GM21423 (cell line): ENCODE data around the gene BSN.
"Not testable (repeated sequence)": the region's sequence is repeated elsewhere in the genome, so short reads cannot be mapped to it uniquely, and the experiment has no call there.

Experiments
- ATAC-seq: cut with Tn5 transposase; IDR thresholded peaks from one replicate; pipeline ENCODE4 v1.9.1; 2021; ENCODE audit warnings: mild to moderate bottlenecking, moderate library complexity; ENCODE audit not compliant: unreplicated experiment

Gene BSN

DNA sequence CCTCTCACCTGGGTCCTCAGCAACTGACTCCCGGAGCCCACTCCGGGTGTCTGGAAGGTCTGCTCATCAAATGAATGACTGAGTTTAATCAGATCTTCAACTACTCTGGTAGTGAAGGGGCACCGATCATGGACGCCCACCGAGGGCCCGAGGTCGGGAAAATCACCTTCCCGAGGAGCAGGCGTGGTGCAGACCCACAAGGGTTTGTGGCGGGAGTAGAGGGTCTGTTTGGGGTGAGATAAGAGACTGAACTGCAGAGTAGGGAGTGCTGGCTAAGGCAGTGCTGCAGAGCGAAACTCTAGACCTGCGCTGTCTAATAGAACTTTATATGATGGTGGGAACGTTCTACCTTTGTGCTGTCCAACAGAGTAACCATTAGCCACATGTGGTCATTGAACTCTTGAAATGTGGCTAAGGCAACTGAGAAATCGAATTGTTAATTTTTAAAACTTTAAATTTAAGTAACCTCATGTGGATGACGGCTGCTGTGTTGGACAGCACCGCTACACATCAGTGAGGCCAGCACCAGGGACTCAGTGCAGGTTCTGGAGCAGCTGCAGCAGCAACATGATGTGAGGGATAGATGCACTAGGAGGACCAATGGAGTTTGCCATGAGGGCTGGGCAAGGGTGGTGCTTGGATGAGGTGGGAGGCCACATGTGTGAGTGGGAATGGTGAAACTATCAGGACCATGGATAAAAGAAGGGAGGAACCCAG lies 135.8 kb downstream of the BSN start:
- not testable (repeated sequence) for ATAC-seq

DNA sequence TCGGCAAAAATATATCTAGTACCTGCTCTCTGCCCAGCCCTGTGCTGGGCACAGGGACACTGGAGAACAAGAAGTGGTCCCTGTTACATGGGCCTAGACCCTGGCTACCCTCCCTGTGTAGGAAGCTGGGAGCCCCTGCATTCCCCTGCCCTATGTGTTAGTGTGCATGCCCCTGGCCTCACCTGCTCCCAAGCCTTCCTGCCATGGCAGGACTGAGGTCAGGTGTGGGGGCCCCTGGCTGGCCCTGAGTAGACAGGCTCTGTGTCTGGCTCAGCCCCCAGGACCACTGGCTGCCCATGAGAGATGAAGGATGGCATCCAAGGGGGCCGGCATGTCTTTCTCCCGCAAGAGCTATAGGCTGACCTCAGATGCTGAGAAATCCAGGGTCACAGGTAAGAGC lies 136.6 kb downstream of the BSN start:
- not testable (repeated sequence) for ATAC-seq

DNA sequence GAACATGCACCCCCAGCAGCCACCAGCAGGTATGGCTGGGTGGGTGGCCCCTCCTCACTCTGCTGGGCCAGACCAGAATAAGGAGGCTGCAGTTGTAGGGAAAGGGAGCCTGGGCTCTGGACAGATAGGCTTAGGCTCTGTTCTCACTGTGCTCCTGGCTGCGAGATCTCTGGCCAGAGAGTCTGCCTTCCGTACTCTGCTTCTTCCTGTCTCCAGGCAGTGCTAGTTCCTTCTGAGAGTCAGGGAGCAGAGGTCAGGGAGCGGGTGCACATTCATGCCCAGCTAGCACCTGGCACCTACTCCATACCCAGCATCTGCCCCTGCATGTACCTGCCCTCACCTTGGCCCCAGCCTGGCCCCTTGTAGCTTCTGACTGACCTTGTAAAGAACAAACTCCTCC lies 137.2 kb downstream of the BSN start:
- not testable (repeated sequence) for ATAC-seq

DNA sequence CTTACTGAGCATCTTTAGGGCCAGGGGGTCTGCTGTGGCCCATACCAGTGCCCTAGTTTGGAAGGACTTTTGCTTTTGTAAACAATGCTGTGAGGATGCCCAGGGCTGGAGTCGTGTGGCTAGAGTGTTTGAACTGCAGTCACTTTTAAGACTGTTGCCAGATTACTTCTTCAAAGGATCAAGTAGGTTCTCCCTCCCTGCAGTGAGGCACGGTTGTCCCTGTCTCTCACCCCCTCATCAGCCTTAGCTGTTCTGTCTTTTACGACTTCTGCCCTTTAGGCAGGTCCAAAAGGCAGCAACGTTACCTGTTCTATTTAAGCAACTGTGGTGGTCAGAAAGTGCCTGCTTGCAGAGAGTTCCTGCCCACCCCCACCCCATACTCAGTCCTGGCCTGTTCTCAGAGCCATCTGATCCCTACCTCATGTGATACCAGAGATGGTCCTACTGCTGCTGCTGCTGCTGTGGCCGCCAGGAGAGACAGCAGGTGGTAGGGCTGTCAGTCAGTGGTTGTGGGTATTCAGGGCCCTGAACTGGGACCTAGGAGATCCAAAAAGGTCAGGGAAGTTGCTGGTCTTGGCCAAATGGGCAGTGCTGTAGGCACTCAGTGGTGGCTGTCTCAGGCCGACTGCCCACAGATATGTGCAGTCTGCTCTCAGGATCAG lies 140.3 kb downstream of the BSN start:
- not testable (repeated sequence) for ATAC-seq

DNA sequence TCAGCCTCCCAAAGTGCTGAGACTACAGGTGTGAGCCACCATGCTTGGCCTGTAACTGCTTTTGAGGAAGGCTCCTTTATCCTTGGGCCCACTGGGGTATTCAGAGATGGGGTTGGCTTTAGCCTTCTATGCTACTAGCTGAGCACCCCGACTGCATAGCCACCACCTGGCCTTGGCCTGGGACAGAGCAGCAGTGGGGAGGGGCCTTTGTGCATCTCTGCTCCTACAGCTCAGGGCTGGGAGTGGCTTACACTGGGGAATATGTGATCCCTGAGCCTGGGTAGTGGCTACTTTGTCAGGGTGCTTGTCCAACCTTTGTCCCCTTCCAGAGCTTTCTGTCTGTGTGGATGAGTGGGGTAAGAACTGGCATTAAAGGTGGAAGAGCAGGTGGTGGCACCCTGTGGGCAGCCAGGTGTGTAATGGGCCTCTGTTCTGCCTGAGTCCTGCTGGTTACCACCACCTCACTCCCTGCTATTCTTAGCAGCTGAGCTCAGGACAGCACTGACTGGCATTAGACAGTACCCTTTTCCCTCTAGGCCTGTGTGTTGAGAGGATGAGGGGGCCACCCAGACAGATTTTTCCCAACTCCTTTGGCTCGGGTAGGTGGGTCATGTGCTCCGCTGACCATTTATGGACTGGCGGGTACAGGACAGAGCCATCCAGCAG lies 141.2 kb downstream of the BSN start:
- ATAC-seq = not testable (repeated sequence)

DNA sequence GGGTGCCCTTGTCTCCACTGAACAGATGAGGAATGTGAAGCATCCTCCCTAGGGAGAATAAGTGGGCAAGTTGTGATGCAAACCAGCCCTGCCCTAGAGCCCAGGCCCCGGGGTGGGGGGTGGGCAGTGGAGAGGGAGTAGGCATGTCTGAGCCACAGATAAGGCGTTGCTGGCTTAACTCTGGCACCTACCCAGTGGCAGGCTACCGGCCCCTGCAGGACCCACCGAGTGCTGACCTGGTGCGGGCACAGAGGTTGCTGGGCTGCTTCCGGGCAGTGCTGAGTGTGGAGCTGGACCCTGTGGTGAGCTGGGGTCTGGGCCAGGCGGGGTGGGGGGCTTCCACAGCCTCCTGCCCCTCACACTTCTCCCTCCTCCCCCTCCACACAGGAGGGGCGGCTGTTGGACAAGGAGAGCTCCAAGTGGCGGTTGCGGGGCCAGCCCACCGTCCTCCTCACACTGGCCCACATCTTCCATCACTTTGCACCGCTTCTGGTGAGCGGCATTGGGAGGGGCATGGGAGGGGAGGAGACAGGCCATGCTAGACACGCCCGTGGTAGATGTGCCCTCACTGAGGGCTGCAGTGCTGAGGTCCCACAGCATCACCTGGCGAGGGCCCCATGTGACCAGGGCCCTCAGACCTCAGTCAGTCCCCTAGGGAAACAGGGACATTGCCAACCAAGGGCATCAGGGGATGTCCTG lies 145.2 kb downstream of the BSN start:
- ATAC-seq = no peak

DNA sequence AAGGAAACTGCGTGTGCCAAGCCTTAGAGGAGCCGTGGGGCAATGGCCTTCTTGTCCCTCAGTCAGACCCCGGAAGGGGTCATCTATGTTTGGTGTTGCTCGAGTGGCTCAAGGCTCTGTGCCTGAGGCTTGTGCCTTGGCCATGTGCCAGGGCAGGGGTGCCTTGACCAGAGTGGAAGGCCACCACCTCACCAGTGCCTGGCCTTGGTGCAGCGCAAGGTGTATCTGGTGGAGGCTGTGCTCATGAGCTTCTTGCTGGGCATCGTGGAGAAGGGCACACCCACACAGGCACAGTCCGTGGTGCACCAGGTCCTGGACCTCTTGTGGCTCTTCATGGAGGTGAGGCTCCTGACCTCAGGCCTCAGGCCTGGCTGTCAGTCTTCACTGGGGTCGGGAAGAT lies 145.7 kb downstream of the BSN start:
- no peak for ATAC-seq

DNA sequence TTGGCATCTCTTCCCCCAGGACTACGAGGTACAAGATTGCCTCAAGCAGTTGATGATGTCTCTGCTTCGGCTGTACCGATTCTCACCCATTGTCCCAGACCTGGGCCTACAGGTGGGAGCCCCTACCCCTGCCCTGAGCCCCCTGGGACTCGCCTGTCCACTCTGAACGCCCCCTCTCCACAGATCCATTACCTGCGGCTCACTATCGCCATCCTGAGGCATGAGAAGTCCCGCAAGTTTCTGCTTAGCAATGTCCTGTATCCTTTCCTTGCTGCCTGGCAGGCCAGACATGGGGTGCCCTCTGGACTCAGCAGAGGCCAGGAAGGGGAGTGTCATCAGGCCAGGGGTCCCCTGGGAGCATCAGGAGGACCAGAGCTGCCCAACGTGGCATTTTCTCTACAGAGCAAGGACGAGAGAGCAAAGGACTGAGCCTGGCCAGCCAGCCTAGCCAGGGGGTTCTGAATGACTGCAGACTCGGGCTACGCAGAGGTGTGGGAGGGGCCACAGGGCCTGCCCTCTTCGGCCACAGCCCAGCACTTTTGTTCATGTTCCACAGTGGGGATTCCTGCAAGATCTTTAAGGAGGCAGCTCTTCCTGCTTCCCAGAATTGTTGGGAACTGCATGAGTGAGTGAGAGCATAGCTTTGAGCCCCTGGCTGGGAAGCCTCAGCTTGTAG lies 146.3 kb downstream of the BSN start:
- no peak for ATAC-seq

DNA sequence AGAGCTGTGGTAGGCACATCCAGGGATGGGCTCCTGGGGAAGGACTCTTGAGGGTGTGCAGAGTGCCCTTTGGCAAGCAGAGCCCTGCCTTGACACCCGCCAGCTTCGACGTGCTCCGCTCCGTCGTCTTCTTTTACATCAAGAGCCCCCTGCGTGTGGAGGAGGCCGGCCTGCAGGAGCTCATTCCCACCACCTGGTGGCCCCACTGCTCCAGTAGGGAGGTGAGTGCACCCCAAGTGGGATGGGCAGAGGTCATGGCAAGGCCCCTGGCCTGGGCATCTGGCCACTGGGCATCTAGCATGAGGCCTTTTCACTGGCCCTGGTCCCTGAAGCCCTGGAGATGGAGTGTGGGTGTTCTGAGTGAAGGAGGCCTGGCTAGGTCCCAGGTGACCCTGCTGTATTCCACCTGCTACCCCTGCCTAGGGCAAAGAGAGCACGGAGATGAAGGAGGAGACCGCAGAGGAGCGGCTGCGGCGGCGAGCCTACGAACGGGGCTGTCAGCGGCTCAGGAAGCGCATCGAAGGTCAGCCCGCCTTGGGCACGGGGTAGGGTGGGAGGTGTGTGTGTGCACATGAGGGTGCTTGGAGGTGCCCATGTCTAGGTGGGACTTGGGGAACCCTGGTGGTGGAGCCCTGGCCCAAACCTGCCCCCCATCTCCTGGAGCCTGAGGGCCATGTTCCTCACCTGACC lies 147.3 kb downstream of the BSN start:
- ATAC-seq = no peak

DNA sequence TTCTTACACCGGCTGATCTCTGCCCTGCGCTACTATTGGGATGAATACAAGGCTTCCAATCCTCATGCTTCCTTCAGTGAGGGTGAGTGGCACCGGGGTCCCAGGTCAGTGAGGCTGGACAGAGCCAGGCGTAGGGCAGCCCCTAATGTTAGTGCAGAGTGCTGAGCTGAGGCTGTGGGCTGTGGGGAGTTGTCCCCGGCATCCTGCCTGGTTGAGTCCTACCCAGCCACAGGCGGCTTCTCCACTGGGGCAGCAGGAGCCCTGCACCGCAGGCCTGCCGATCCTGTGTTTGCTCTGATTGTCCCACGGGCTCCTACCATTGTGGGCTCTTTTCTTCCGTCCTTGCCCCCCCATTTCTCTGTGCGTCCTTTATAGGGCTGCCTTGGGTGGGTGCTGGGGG lies 148.4 kb downstream of the BSN start:
- ATAC-seq = no peak

DNA sequence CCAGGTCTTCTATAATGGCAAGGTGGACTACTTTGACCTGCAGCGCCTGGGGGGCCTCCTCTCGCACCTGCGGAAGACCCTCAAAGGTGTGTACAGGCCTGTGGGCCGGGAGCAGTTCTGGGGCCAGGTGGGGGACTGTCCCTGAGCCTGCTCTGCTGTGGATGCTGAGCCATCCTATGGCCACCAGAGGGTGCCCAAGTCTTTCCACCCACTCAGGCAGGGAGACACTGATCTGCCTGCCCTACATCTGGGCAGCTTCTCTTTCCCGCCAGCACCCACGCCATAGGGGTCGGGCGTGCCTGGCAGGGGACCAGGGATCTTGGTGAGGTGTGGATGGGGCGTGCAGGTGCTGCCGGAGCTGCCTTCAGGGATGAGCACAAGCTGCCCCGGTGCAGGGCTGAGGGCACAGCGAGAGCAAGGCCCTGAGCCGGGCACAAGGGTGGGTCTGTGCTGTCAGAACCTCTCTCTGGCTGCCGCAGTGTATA lies 149.2 kb downstream of the BSN start:
- no peak for ATAC-seq

DNA sequence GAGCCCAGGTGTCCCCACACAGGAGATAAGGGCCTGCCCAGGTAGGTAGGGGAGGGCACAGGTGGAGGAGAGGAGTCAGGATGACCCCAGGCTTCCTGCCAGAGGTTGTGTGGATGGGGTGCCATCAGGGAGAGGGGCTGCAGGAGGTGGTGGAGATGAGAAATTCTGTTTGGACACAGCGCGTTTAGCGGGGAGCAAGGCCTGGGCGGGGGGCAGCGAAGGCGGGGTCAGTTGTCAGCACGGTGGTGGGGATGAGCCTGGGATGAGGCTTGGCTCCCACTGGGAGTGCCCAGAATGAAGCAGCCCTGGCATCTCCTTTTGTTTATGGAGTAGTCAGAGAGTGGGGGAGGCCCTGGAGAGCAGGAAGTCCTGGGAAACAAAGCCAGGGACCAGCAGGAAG lies 149.7 kb downstream of the BSN start:
- ATAC-seq = no peak

DNA sequence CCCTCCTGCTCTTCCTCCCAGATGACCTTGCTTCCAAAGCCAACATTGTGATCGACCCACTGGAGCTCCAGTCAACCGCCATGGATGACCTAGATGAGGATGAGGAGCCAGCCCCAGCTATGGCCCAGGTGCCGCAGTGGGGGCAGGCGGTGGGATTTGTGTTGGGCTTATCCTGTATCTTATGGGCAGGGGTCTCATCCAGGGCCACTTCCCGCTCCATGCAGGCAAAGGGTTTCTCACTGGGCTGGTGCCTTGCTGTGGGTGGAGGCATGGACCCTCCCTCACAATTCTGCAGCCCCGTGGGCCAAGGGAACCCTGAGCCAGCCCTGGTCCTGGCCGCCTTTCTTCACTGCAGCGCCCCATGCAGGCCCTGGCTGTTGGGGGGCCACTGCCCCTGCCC lies 150.4 kb downstream of the BSN start:
- ATAC-seq = no peak

DNA sequence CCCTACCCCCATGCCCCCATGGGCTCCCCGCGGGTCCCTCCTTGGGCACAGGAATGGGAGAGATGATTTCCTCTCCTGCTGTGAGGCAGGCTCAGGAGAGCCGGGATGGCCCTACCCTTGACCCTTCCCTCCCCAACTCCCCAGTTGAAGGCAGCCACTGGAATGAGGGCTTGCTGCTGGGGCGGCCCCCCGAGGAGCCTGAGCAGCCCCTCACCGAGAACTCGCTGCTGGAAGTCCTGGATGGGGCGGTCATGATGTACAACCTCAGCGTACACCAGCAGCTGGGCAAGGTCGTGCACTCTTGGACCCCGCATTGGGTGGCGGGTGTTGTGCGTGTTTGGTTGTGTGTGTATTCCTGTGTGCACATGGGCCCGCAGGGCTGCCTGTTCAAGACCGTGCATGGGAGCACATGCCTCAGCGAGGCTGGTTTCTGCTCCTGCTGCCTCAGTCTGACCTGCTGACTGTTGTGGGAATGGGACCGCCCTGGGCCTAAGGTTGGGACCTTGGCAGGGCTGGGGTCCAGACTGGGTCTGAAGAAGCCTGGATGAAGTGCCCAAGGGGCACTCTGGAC lies 151.2 kb downstream of the BSN start:
- ATAC-seq = no peak

DNA sequence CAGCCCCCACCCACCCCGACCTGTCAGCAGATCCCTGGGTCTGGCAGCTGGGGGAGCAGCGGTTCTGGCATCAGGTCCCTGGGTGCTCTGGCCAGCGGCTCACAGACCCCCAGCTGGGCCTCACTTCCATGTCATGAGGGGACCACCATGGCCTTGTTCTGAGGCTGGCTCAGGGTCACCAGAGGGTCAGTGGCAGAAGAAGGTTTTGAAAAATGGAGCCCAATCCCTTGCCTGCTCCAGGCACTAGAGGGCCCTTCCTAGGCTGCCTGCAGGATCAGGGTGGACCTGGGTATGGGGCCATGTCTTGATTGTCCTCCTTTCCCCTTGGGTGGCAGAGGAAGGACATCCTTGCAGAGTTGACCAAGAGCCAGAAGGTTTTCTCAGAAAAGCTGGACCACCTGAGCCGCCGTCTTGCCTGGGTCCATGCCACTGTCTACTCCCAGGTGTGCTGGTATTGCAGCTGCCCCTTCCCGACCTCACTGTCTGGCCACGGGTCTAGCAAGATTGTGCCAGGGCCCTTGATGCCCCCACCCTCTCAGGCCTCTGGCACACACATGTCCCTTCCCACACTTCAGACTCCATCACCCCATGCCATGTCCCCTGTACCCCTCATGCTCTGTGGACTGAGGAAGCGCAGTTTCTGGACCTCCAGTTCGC lies 152.3 kb downstream of the BSN start:
- no peak for ATAC-seq

DNA sequence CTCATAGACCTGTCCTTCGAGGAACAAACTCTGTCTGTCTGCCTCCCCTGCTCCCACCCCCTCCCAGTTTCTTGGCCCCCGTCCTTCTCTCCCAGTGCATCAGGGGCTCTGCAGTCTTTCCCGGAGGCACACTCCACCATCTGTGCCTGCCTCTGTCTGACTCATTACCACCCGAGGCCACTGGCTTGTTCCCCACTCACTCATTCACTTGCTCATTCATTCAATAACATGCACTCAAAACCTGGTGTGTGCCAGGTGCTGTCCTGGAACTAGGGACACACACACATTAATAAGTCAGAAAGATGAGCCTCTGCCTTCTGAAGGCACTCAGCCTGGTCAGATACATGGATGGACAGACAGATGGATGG lies 152.8 kb downstream of the BSN start:
- no peak for ATAC-seq

DNA sequence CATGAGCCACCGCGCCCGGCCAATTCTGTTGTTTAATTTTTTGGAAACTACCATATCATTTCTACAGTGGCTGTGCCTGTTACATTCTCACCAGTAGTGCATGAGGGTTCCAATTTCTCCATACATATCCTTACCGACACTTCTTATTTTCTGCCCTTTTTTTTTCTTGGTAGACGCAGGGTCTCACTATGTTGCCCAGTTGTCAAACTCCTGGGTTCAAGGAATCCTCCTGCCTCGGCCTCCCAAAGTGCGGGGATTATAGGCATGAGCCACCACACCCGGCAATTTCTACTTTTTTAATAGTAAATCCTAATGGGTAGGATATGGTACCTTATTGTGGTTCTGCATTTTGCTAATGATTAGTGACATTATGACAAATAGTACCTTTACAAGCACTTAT lies 155.6 kb downstream of the BSN start:
- ATAC-seq = no peak

DNA sequence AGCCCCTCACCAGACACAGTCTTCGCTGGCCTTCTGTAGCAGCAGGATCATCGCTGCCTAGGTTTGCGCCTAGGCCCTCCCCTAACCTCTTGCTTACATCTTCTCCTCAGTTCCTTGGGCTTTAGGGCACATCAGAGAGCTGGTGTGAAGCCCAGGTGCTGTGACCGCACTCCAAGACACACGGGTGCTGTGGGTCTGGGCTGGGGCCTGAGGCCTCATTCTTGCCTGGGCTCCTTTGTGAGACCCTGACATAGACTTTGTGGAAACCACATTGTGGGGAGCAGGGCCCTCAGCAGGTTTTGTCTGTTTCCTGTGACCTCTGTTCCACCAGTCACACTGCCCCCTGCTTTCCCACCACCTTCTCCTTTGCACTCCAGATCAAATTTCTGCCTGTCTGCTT lies 157.2 kb downstream of the BSN start:
- ATAC-seq = no peak

DNA sequence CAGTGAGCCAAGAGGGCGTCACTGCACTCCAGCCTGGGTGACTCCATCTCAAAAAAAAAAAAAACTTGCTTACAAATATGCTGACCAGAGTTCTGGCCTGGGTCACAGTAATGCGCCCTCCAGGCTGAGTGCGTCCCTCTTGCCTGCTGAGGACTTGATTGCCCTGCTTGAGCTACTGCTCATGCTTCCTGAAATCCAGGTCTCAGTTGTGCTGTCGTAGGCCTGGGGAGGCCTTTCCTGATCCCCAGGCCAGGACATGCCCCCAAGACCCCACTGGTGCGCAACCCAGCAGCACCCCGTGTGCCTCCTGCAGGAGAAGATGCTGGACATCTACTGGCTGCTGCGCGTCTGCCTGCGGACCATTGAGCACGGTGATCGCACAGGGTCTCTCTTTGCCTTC lies 157.9 kb downstream of the BSN start:
- no peak for ATAC-seq
